ENCODE measurements around the gene NAA40.

The NAA40 gene

DNA sequence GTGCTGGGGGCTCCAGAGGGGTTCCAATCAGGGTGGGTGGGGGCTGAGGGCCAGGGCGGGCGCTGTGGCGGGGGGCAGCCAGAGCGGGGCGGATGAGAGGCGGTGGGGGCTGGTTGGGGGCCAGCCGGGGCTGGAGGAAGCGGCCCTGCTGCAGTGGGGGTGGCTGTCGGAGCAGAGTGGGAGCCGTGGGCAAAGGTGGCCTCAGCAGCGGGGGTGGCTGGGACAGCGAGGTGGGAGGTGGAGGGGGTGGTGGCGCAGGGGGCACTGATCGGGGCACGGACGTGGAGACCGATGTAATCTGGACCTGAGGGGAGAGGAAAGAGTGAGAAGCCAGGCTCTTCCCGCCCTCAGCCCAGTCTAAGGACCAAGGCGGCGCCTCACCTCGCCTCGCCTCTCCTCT lies 26.9 kb upstream of the NAA40 start:
- no peak for DNase-seq

DNA sequence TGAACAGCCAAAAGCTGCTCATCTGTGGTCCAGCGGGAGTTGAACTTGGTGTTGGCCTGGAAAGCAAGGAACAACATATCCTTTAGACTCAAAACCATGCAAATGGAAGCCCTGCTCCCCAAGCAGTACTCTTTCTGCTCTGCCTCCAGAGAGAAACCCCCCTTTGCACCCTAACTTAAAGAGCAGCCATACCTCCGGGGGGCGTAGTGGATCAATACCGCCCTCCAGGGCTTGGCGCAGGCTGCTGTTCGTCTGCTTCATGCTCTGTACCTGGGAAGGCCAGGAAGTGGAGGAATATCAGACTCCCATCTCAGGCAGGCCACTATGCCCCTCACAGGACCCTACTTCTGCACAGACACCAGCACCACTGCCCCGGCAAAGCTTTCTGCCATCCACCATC lies 26.1 kb upstream of the NAA40 start:
- no peak for DNase-seq

DNA sequence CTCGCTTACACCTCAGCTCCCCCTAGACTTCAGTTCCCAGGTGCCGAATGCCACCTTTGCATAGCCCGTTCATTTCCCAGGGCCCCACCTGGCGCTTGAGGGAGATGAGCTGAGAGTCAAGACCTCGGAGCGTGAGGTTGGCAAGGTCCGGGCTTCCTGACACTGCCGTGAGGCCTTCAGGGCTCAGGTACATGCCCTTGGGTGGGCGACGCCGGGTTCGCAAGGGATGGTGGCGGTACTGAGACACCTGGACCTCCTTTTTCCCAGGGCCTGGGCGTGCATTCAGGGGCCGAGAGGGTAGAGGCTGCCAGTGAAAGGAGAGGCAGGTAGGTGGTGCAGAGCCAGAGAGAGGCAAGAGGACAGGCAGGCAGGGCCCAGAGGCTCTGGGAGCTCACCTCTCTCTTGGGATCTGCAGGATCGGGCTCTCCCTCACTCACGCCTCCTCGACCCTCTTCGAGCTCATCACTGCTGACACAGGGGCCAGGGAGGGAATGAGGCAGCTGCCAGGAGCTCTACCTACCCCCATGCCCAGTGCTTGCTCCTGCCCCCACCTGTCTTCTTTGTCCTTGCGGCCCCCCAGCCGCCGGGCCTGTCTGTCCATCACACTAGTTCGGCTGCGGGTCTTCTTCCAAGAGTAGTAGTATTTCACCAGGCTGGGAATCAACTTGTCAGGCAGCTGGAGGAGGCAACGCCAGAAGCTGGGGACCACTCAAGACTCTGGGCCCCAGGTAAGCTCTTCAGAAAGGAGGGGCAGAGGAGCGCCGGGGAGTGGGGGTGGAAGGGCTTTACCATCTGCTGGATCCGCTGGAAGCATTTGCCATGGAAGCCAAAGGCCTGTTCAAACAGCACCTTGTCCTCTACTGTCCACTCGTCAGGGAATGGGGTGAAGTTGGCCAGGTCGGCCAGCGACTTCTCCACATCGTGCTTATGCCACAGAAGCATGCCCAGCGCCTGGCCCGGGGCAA lies 24.7 kb upstream of the NAA40 start:
- no peak for DNase-seq

DNA sequence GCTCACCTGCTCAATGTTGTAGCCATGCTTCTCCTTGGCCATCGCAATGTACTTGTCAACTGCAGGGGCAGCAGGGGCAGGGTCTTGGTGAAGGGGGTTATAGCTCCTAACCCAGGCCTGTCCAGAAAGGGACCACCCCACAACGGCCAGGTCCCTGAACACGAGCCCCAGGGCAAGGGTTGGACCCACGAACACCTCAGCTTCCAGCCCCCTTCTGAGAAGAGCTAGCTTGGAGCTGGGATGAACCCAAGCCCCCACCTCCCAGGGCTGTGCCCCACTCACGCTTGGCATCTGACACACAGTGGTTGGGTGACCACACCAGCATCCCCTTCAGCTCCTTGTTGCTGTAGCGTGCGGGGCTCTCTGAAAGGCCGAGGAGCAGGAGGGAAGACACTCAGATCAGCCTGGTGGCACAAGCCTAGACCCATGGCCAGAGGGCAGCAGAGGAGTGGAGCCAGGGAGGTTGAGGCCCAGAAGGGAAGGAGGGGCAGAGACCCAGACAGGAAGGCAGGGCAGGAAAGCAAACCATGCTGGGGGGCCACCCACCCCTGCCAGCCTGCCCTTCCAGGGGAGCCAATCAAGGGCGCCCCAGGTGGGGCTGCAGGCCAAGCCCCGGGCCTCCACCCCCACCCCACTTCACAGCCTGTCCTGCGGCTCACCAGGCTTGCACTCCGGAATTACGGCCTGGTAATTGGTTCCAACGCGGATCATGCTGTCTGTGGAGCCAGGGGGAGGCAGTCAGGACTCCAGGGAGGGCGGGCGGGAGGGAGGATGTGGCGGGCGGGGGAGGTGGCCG lies 23.7 kb upstream of the NAA40 start:
- no peak for DNase-seq

DNA sequence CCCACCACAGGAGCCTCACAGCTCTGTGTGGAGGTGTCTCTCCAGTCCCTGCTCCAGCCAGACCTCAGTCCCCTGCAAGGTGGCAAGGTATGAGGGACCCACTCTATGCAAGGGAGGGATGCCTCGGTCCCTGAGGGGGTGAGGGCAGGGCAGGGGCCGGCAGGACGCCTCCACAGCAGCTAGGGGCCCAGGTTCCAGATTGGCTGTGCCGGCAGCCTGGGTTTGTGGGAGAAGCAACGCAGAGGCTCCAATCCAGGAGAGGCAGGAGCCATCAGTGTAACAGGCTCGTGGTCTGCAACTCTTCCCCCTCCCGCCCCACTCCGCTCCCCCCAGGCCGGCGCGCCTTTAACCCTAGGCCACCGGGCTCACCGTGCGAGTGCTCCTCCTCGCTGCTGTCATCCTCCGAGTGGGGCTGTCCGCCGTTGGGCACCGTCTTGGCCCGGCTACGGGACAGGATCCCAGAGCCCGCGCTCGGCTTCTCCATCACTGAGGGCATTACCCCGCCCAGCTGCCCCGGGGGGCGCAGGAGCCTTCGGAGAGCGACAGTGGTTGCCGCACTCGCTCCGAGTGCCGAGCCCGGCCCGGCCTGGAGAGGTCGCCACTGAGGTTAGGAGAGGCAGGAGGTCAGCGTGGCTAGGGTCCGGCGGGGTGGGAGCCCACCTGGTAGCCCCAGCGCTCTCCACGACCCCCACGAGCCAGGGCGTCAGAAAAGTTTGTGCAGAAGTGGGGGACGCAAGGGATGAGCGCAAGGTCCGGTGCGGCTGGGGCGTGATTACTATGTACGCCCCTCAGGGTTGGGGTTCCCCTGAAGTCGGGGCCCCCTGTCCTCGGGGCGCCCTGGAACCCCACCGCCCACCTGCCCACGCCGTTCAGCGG lies 22.6 kb upstream of the NAA40 start:
- DNase-seq, result peak; percentile 65

DNA sequence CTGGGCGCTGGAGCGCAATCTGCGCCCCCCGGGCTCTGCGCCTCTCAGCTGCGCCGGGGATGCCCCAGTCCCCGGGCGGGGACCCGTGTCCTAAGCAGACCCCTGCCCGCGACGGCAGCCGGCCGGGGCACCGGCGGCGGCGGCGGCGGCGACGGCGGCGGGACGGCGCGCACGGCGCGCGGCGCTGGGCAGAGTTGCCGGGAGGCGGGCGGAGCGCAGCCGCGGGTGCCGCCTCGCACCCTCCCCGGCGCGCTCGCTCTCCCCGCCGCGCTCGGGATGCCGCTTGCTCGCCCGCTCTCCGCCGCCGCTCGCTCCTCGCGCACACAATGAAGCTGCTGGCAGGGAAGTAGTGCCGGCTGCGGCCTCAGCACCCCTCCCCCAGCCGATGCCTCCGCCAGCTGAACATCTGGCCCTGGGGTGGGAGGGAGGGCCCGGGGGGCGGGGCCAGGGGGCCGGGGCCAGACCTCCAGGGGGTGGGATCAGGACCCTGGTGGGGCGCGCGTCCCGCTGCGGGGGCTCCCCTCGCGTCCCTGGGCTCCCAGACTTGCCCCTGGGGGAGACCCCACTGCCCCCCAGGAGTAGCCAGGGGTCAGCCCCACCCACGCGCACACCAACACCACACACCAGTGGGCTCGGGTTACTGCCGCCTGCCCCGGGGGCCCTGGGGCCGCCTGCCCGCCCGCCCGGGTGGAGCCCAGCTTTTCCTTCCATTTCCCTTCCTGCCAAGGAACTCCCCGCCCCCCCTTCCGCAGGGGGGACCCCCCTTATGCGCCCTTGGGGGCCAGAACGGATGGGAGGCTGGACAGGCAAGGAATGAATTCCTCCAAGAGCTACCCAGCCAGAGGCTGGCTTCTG lies 21.7 kb upstream of the NAA40 start, which contains the start of gene RCOR2:
Gene RCOR2, minus strand, starts transcription at position 328 of the 855 bp plus-strand sequence. CDS start 708 bp downstream, outside the sequence.
- DNase-seq, result peak; percentile 74

DNA sequence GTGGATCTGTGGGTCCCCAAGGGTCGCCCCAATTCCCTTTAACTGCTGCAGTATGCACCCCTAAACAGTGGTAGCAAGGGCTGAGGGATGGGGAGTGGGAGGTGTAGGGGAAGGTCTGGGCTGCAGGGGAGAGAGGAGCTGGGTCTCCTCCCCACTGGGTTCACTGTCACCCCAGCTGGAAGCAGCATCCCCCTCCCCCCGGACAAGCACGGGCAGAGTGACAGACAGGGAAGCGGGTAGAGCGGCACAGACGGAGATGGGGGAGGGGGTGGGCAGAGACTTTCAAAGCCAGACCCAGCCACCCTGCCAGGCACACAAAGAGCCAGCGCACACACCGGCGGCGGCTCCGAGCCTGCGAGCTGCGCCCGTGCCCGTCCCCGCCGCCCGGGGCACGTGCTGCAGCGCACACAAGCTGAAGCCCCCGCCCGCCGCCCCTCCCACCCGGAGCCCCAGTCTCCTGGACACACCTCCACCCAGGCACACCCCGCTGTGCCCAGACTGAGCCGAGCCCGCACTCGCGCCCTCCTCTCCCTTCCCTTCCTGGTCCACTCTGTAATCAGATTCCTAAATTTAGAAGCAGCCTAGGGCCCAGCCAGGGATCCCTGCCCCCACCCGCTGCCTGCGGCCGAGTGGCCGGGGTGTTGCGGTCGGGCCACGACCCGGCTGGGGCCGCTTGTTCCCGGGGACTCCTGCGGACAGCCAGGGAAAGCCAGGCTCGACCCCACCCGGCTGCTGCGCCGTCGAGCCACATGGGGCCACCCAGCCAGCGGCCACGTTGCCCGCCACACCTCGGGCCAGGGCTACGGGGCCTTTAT lies 20.9 kb upstream of the NAA40 start:
- DNase-seq, result peak; percentile 74

DNA sequence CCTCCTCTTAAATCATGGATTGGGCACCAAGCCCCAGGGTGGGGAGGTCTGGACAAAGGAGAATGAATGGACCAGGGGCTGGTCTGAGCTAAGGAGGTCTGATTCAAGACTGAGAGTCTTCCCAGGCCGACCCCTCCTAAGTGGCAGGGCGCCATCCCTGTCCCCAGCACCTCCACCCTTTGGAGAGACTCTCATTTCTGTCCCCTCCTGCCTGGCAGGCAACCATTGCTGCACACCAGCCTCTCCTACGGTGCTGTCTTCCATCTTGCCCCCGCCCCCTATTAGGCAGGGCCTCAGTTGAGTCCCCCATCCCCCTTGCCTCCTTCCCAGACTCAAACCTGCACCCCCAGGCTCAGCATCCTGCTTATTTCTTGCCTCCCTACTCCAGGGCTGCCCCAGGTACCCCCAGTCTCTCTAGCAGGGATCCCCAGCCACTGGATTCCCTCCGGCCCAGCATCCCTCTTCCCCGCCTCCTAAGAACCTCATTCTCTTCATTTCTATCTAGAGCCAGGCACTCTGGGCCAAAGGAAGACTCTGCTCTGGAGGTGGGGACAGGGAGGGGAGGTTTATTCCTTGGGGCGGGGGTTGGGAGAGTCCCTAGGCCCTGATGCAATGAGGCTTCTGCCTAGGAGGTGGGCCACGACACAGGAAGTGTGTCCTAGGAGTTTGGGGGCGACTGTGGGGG lies 20.2 kb upstream of the NAA40 start:
- DNase-seq, result no peak

DNA sequence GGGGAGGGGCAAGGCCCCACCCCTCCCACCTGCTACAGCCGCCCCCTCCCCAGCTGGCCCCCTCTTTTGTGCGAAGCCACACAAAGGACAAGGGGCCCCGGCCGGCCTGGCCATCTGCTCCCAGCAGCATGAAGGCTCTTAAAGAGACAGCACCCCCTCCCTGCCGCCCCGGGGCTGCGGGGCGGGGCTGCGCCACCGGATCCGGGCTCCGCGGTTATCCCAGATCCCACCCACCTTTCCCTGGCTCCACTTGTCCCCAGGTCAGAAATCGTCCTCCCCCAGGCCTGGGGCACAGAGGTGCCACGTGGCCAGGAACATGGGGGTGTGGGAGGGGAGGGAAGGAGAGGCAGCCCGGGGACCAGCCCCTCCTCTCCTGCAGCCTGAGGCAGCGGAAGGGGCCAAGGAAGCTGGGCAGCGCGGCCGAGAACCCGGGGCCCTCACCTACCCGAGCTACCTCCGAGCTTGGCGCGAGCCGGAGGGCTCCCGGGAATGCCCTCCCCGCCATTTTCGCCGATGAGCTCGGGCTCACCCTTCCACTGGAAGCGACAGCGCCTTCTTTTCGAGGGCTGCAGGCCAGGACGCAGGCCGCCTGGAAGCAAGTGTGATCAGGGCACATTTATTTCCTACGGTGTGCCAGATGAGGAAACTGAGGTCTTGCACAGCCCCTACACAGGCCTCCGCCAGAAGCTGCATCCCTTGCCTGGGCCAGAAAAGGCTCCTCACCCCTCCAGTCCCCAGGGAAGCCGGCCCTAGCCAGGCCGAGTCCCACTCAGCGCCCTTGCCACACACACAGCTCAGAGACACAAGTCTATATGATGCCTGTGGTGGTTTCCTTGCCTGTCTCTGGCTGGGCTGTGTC lies 19.3 kb upstream of the NAA40 start:
- DNase-seq, result peak; percentile 78

DNA sequence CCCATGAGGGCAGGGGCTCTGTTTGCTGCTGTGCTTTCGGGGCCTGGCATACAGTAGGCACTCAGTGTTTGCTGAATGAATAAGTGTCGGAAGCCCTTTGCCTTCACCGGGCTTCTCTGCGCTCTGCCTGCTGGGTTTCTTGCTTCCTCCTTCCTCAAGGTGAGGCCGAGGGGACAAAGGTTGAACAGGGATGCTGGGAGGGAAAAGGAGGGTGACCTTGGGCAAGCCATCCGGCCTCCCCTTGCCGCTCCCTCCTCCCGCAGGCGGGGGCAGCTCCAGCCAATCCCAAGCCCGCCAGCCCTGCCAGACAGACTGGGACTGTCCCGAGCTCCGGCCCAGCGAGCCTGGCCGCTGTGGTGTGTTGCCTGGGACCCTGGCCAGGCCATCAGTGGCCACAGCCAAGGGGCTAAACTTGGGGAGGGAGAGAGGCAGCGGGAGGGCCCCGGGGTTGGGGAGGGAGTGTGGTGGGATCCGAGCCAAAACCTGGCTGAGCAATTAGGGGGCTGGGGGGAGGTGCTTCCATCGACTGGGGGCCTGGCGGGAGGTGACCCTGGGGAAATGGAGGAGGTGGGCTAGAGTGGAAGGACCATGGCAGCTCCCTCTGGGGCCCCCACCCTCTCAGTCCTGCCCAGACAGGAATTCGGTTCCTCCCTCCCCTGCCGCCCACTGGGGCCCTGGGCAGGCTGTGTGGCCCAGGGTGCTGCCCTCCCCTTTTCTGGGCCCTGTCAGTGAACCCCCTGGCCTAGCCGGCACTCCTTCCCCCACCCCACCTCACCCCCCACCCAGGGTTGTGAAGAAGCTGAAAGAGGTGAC lies 18.5 kb upstream of the NAA40 start:
- peak; percentile 67 for DNase-seq

DNA sequence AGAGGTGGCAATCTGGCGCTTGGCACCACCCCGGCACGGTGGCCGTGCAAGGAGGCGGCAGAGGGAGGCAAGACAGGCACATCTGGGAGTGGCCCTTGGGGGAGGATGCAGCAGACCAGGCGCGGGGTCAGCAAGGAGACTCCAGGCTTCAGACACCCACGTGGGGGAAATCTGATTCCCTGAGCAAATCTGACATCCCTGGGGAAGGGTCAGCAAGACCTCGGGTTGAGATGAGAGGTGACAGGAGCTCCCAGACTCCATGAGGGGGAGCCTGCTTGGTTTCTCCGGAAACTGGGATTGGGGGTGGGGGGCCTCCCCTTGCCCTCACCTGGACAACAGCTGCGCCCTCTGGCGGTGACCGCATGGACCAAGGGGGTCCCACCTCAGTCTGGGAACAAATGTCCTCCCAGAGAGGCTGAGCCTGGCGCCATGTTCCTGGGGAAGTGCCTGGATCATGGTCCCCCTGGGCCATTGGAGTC lies 17.8 kb upstream of the NAA40 start:
- DNase-seq, result peak; percentile 58

DNA sequence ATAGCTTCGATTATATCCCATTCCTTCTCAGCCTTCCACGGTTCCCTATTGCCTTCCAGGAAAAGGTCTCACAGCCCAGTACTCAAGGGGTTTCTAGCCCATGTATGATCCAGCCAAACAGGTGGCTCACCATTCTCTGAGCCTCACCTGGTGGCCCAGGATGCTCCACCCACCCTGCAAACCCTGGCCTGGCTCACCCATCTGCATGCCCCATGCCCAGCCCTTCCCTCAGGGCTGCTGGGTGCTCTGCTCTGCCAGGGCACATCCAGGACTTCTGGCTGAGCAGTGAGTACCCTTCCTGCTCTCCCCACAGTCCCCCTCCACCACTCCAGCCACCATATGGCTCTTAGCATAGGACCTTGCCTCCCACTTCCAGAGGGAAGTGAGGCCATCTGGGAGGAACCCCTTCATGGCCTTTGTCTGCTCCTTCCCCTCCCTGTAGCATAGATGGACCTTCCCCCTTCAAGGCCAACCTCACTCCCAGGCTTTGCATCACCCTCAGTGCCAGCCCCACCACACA lies 16.1 kb upstream of the NAA40 start:
- no peak for DNase-seq

DNA sequence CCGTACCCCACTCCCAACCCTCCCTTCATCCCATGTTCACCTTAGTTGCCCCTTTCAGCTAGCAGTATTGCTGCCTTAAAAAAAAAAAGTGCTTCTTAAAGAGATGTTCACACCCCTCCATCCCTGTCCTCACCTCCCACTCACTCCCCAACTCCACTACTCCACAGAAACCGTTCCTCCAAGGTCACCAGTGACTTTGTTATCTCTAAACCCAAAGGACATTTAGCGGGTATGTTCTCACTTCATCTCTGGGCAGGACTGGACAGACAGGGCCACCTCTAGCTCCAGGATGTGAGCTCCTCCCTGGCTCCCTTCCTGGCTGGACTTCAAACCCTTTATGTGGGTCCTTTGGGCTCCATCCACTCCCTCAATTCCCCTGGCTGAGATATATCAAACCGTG lies 15.5 kb upstream of the NAA40 start:
- DNase-seq, result no peak

DNA sequence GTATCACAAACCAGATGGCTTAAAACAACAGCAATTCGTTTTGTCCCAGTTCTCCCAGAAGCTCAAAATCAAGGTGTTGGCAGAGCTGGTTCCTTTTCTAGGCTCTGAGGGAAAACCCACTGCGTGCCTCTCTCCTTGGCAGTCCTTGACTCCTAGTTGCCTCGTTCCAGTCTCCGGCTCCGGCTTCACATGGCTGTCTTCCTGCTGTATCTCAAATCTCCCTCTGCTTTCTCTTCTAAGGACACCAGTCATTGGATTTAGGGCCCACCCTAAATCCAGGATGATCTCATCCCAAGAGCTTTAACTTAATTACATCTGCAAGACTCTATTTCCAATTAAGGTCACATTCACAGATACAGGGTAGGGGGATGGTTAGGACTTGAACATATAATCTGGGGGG lies 9.2 kb upstream of the NAA40 start:
- DNase-seq, result no peak

DNA sequence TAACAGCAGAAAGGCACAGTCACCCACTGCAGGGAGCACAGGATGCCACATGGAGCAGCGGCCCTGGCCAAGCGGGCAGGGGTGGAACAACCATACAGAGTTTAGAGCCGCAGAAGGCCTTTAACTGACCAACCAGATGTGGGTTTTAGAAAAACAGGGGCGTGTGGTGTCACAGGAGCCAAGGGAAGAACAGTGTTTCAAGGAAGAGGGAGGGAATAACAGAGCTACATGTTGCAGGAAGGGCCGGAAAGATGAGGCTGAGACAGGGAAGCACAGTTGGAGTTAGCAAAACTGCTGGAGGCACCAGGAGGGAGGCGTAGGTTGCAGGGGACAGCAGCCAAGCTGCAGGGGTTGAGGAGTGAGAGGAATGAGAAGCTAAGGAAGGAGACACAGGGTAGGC lies 7.8 kb upstream of the NAA40 start:
- DNase-seq, result no peak

DNA sequence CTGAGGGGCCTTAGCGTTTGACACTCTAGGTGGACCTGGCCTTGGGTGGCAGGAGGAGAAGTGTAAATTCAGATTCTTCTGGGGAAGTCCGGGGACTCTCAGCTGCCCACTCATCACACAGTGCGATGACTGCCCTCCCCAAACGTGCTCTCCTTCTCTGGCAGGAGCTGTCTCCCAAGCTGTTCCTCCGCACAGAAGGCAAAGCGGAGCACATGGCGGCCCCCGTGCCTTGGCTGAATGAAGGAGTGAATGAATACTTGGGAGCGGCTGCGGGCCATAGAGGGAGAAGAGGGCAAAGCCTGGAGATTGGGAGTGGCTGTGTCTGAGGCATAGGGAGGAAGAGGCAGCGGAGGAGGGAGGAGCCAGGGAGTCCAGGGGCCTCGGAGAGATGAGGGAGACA lies 6.9 kb upstream of the NAA40 start:
- no peak for DNase-seq

DNA sequence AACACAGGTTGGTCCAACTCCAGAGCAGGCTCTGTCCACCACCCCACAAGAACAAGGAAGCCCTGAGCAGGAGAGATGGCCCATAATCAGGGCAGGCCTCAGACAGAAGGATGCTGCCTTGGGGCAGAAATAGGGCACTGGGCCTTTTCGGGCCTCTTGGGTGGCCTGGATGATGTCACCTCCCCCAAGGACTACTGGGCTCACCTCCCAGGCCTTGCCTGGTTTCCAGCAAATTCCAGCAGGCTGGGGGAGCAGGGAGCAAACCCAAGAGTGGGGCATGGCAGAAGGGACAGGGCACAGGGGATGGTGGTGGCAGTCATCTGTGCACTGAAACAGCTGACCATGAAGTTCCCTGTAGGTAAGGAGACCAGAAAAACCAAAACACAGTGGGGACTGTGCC lies 5.3 kb upstream of the NAA40 start:
- DNase-seq, result no peak

All from right kidney (tissue), 1 donor.